ENCODE measurements around the gene DNAJB6. TPM values are rescaled to one million over a fixed set of nuclear protein-coding genes. Genes with fewer than 3 reads are reported as not detected.

The DNAJB6 gene
- total RNA-seq, 2 experiments from 2014 or later: 69.3 to 74.9 TPM

DNA sequence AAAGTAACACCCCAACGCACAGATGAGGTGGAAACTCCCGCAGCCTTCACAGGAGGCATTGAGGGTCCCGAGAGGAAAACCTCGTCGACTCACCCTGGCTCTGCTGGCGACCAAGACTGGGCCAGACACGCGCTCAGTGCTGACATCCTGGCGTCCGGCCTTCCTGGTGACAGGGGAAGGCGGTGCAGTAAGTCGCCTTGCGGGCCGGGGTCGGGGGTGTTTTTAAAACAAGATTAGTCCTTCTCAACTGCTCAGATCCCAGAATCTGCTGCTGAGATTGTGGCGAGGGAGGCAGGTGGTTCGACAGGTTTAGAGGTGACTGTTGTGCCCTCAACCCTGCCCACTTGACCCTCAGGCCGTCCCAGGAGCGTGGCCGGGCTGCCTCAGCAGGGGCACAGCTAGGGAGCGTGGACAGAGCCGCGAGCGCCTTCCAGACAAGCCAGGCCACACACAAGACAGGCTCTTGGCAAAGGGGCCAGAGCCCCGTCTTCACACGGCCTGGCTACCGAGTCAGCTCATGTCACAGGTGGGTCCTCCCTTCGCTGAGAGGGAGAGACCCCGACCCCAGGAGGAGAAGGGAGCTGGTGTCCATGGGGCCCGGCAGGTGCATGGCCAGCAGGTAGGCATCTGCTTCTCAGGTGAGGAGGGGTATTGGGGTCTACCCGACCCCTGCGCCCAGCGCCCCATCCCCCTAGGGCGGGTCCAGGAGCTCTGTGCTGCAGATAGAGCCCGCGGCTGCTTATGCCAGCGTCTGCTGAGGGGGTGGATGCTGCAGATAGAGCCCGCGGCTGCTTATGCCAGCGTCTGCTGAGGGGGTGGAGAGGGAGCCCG is 81.6 kb downstream of the DNAJB6 start:
- no peaks in the 10 kb centered on the region for H3K9me3 Mint-ChIP-seq (ENCODE audit: insufficient read depth)
- no peaks in the 10 kb centered on the region for H3K27me3 Mint-ChIP-seq (ENCODE audit: low read depth)
- H3K4me3 Mint-ChIP-seq: no peak overlapping the region
- DNase-seq (no peak), ATAC-seq (no peak)
- H3K4me1 Mint-ChIP-seq (ENCODE audit: low read depth): no peaks in the 10 kb centered on the region
- H3K27ac Mint-ChIP-seq: no peak overlapping the region
- peaks cover 7% of the 10 kb centered on the region for H3K36me3 Mint-ChIP-seq (ENCODE audit: low read depth)
- CTCF ChIA-PET: no interaction called here
- POLR2A ChIA-PET: no interaction called here

DNA sequence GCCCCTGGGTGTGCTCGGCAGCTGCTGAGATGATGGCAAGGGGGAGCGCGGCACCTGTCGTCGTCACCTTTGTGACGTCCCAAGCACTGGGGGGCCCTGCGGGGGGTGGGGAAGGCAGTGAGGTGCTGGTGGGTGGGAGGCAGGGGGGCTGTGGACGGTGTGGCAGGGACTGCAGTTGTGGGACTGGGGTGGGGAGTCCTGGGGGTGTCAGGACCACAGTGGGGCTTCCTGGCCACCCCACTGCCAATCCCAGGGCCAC is 82.2 kb downstream of the DNAJB6 start:
- CTCF ChIA-PET: no interaction called here
- Mint-ChIP-seq H3K36me3 (ENCODE audit: low read depth) (peaks cover 7% of the 10 kb centered on the region), H3K27ac (no peak overlapping the region), H3K27me3 (ENCODE audit: low read depth) (no peaks in the 10 kb centered on the region), H3K4me3 (no peak overlapping the region), H3K9me3 (ENCODE audit: insufficient read depth) (no peaks in the 10 kb centered on the region), H3K4me1 (ENCODE audit: low read depth) (no peaks in the 10 kb centered on the region)
- DNase-seq: no peak
- no peak for ATAC-seq
- POLR2A ChIA-PET: no interaction called here

DNA sequence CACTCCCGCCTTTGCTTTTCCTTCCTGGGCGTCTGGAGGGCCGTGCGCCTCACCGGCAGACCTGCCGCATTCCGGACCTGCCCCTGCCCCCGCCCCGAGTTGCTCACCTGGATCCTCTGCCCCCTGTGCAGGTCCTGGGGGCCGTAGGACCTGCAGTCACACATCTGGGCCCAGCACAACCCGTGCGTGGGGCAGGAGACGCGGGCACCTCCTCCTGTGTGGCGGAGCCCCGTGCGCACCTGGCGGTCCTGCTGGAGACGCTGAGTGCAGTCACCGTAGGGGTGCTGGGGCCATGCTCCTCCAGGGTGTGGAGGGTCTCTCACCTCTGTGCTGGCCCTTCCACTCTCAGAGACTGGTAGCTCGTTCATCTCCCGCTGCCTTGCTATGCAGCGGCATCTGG is 85.5 kb downstream of the DNAJB6 start:
- no peak for ATAC-seq
- Mint-ChIP-seq H3K4me3 (no peak overlapping the region), H3K9me3 (ENCODE audit: insufficient read depth) (no peaks in the 10 kb centered on the region), H3K27me3 (ENCODE audit: low read depth) (no peaks in the 10 kb centered on the region), H3K4me1 (ENCODE audit: low read depth) (no peaks in the 10 kb centered on the region), H3K36me3 (ENCODE audit: low read depth) (no peaks in the 10 kb centered on the region), H3K27ac (no peak overlapping the region)
- ChIA-PET POLR2A (no interaction called here), CTCF (no interaction called here)
- DNase-seq: no peak

DNA sequence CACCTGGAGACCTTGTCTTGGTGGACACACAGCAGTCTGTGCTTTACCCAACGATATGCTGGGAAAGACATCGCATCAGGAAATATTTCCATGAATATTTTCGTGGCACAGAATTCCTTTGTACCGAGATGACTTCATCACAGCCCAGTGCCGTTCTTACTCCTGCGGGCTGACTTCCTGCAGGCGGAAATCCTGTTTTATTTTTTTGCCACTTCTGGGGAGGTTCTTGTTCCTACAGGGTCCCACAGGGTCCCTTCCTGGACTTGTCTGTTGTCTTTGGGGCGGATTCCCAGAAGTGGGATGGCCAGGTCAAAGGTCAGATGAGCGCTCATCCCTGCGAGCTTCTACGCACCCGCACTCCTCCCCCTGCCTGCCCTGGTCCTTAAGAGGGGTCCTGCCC is 86.5 kb downstream of the DNAJB6 start:
- Mint-ChIP-seq H3K4me3 (no peak overlapping the region), H3K27me3 (ENCODE audit: low read depth) (no peaks in the 10 kb centered on the region), H3K27ac (no peak overlapping the region), H3K9me3 (ENCODE audit: insufficient read depth) (no peaks in the 10 kb centered on the region), H3K36me3 (ENCODE audit: low read depth) (no peaks in the 10 kb centered on the region), H3K4me1 (ENCODE audit: low read depth) (no peaks in the 10 kb centered on the region)
- no peak for ATAC-seq
- ChIA-PET CTCF (no interaction called here), POLR2A (no interaction called here)
- DNase-seq: no peak

DNA sequence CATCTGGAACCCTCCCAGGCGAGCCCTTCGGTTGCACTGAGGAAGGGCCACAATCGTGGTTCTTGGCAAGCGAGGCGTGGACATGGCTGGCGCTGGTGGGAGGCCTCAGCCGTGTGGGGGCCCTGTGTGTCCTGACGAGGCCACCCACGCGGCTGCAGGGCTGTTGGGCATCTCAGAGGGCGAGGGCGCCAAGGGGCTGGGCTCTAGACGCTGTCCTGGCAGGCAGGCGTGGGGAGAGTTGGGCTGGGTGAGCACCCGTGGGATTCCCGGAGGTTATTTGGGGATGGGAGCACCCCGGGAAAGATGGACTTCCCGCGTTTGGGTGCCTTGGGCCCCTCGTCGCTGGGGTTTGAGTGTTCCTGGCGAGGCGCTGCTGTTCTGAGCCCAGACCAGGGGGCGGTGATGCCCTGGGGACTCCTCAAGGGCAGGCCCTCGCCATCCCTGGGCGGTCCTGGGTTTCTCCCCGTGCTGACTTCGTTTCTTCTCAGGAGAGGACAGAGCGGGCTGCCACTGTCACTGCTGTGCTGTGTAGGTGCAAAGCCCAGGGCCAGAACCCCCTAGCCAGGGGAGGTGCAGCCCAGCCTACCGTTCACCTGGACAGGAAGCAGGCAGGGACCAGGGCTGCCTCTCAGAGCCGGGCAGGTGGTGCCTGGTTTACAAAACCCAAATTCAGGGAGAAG is 87.2 kb downstream of the DNAJB6 start:
- CTCF ChIA-PET: no interaction called here
- H3K36me3 Mint-ChIP-seq (ENCODE audit: low read depth): no peaks in the 10 kb centered on the region
- H3K4me1 Mint-ChIP-seq (ENCODE audit: low read depth): no peaks in the 10 kb centered on the region

DNA sequence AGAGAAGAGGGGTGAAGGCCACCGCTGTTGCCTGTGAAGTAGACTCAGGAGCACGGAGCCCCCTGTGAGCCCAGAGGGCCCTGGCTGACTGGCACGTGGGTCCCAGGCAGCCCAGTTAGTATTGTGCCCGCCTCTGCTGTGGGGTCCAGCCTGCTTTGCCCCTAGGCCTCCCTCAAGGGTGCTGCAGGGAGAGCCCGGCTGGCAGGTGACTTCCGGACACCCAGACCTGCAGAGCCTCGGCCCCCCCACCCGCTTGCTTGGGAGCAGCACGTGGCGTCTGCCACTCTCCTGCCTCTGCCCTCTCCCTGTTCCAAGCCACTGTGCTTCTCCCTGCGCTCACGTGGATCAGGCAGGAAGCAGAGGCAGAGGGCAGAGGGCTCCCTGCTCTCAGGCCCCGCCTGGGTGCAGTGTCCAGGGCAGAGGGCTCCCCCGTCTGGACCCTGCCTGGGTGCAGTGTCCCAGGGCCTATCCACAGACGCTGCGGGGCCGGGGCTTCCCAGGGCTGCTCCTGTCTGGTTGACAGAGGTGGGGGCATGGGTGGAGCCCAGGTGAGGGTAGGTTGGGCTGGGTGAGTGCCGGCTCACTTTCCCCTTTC is 88.4 kb downstream of the DNAJB6 start:
- Mint-ChIP-seq H3K4me1 (ENCODE audit: low read depth) (no peaks in the 10 kb centered on the region), H3K9me3 (ENCODE audit: insufficient read depth) (no peaks in the 10 kb centered on the region), H3K36me3 (ENCODE audit: low read depth) (no peaks in the 10 kb centered on the region), H3K27ac (no peak overlapping the region), H3K27me3 (ENCODE audit: low read depth) (no peaks in the 10 kb centered on the region), H3K4me3 (no peak overlapping the region)
- ChIA-PET POLR2A (no interaction called here), CTCF (no interaction called here)
- ATAC-seq: no peak
- no peak for DNase-seq

More for the DNA sequence above, 87.2 kb downstream of the DNAJB6 start:
- ATAC-seq: no peak
- H3K27ac Mint-ChIP-seq: no peak overlapping the region
- H3K4me3 Mint-ChIP-seq: no peak overlapping the region
- DNase-seq: no peak
- H3K9me3 Mint-ChIP-seq (ENCODE audit: insufficient read depth): no peaks in the 10 kb centered on the region
- no peaks in the 10 kb centered on the region for H3K27me3 Mint-ChIP-seq (ENCODE audit: low read depth)
- POLR2A ChIA-PET: no interaction called here

DNA sequence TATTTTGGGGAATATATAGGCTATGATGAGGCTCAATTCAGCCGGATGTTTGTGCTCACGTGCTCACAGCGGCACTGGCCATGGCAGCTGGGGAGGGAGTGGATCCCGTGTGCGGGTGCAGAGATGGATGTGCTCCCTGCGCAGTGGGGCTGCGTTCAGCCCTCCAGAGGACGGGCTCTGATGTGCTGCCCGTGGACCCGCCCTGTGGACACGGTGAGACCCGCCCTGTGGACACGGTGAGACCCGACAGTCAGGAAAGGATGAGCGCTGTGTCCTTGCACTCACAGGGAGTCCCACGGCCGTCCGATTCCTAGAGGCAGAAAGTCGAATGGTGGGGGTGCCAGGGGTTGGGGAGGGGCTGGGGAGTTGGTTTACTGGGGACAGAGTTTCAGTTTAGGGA is 89.0 kb downstream of the DNAJB6 start:
- Mint-ChIP-seq H3K4me3 (no peak overlapping the region), H3K36me3 (ENCODE audit: low read depth) (no peaks in the 10 kb centered on the region), H3K4me1 (ENCODE audit: low read depth) (no peaks in the 10 kb centered on the region), H3K27me3 (ENCODE audit: low read depth) (no peaks in the 10 kb centered on the region), H3K9me3 (ENCODE audit: insufficient read depth) (no peaks in the 10 kb centered on the region), H3K27ac (no peak overlapping the region)
- ChIA-PET CTCF (no interaction called here), POLR2A (no interaction called here)
- ATAC-seq: no peak
- no peak for DNase-seq

DNA sequence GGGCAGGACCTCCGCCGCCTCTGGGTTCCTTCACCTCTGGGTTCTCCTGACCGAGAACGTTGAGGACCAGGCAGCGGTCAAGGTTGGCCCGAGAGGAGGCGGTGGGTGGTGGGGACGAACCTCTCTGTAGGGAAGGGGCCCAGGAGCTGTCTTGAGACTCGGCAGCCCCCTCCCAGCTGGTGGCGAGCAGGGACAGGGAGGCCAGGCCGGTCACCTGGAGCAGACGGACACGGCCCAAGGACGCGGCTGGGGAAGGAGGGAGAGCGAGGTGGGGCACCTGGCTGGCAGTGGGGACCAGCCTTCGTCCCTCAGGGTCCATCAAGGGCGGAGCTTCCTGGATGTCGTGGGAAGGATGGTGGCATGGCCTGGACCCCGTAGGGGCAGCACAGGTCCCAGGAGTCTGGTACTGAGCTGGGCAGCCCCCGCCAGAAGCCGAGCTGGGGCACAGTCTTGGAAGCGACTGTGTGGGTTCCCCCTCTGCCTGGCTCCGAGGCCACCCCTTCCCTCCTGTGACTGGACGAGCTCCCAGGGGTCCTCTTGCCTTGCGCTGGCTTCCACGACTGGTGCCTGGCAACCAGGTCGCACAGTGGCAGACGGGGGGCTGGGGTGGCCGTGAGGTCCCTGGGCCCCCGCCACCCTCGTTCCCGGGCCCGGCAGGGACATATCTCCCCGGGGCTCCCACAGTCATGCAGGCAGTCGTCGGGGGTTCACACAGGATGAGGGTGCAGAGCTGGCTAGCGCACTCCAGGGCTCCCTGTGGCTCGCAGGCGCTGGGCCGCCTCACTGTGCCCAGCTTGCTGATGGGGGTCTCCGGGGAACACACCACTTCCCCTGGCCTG is 89.9 kb downstream of the DNAJB6 start:
- ATAC-seq: no peak

DNA sequence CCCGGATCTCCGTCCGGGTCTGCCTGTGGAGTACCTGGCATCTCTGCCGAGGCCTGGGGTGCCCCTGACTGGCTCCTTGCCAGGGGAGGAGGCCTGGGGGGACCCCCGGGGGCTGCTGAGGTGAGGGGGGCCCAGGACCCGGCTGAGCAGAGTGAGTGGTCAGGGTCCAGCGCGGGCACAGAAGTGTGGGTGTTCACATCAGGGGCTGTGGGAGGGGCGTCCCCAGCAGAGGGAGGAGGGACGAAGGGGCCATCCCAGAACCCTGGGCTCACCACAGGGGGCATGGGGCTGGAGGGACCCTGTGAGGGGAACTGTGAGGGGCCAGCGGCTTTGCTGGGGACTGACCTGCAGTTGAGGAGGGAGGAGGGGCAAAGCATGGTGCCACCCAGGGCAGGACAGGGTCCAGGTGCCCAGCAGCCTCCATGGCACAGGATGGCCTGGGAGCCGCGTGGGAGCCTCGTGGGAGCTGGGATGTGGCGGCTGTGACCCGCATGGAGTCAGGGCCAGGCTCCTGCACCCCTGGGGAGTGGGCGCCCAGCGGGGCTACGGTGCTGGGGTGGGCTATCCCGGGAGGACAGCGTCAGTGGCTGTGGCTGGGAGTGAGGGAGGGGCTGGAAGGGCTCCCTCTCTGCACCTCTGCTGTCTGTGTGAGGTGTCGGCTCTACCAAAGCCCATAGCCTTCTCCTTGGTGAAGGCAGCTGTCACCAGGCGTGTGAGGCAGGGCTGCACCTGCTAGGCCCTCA is 91.2 kb downstream of the DNAJB6 start:
- Mint-ChIP-seq H3K4me3 (no peak overlapping the region), H3K27me3 (ENCODE audit: low read depth) (peaks cover under 1% of the 10 kb centered on the region)
- no peak for DNase-seq

More for the DNA sequence above, 89.9 kb downstream of the DNAJB6 start:
- ChIA-PET POLR2A (no interaction called here), CTCF (no interaction called here)
- Mint-ChIP-seq H3K27ac (no peak overlapping the region), H3K36me3 (ENCODE audit: low read depth) (no peaks in the 10 kb centered on the region), H3K4me3 (no peak overlapping the region), H3K27me3 (ENCODE audit: low read depth) (no peaks in the 10 kb centered on the region), H3K9me3 (ENCODE audit: insufficient read depth) (no peaks in the 10 kb centered on the region), H3K4me1 (ENCODE audit: low read depth) (no peaks in the 10 kb centered on the region)
- DNase-seq: no peak

DNA sequence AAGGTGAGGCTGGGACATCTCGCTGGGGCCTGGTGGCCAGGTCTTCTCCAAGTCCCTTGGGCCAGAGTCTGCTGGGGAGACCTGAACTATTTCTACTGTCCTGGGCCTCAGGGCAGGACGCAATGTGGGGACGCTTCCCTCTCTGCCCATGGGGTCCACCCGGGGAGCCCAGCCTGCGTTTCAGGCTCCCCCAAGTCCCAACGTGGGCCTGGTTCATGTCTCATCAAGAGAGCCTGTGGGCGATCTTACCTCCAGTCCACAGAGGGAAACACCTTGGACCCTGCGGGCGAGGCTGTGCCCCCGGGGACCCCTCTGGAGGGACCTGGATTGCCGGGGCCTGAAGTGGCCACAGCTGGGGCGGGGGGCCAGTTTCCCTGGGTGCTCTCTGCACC is 91.7 kb downstream of the DNAJB6 start:
- peaks cover 16% of the 10 kb centered on the region for H3K4me1 Mint-ChIP-seq (ENCODE audit: low read depth)
- DNase-seq: no peak
- CTCF ChIA-PET: no interaction called here

More for the DNA sequence above, 91.2 kb downstream of the DNAJB6 start:
- no peak overlapping the region for H3K27ac Mint-ChIP-seq
- no peak for ATAC-seq
- ChIA-PET POLR2A (no interaction called here), CTCF (no interaction called here)
- H3K9me3 Mint-ChIP-seq (ENCODE audit: insufficient read depth): no peaks in the 10 kb centered on the region
- H3K4me1 Mint-ChIP-seq (ENCODE audit: low read depth): peaks cover 10% of the 10 kb centered on the region
- H3K36me3 Mint-ChIP-seq (ENCODE audit: low read depth): no peaks in the 10 kb centered on the region

DNA sequence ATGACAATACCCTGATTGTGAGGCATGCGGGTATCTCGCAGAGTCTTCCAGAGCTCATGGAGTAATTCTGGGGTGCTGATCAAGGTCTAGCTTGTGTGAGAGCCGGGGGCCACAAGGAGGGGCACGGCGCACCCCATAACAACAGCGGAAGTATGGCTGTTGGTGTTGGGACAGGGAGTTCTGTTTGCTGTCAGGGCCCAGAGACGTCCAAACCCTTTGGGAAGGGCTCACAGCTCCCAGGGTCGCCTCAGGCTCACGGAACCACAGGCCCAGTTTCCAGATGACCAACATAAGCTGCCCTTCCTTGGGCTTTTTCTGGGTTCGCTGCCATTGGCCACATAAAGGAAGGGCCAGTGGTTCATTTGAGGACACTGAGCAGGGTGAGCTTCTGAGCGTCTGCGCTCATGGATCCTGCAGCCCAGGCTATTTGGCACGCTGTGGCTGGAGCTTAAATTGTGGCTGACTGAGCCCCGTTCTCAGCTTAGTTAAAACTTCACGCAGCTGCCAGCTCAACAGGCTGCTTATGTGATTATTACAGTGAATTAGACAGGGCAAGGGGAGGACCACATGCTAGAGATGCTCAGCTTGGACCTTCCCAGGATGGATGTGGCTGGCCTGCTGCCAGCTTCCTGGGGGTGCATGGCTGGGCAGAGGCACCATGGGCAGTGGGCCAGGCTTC is 92.3 kb downstream of the DNAJB6 start:
- no peak overlapping the region for H3K27ac Mint-ChIP-seq
- no peaks in the 10 kb centered on the region for H3K36me3 Mint-ChIP-seq (ENCODE audit: low read depth)
- peaks cover 18% of the 10 kb centered on the region for H3K4me1 Mint-ChIP-seq (ENCODE audit: low read depth)
- ChIA-PET POLR2A (interaction anchor here (0.6 kb wide), 1 partner anchor 467 kb away, joined by 4 read pairs; no protein-coding TSS in a partner anchor), CTCF (no interaction called here)
- ATAC-seq (no peak), DNase-seq (no peak)
- H3K27me3 Mint-ChIP-seq (ENCODE audit: low read depth): peaks cover 7% of the 10 kb centered on the region
- H3K9me3 Mint-ChIP-seq (ENCODE audit: insufficient read depth): no peaks in the 10 kb centered on the region
- no peak overlapping the region for H3K4me3 Mint-ChIP-seq

More for the DNA sequence above, 91.7 kb downstream of the DNAJB6 start:
- H3K36me3 Mint-ChIP-seq (ENCODE audit: low read depth): no peaks in the 10 kb centered on the region
- POLR2A ChIA-PET: no interaction called here
- no peak overlapping the region for H3K4me3 Mint-ChIP-seq
- H3K27me3 Mint-ChIP-seq (ENCODE audit: low read depth): peaks cover 6% of the 10 kb centered on the region
- no peaks in the 10 kb centered on the region for H3K9me3 Mint-ChIP-seq (ENCODE audit: insufficient read depth)
- ATAC-seq: no peak
- no peak overlapping the region for H3K27ac Mint-ChIP-seq

Data from activated CD8-positive, alpha-beta T cell treated with anti-CD3 and anti-CD28 coated beads, Interleukin-2, amount 10 ng/mL, durations not matched to agents 7 days and 5 days (primary cell).